Renal pelvis (tissue), 3 donors: ENCODE data around the gene ASMT. TPM values are rescaled to one million over a fixed set of nuclear protein-coding genes. Genes with fewer than 3 reads are reported as not detected.

Experiments
- polyA plus RNA-seq, 3 donors: library from polyadenylated mRNA; unstranded; fragments of 120-200 nt; gene quantifications; one replicate each; pipeline ENCODE4 v1.2.1, GENCODE V29; 2013; ENCODE audit not compliant: insufficient read length in 3 of 3

The ASMT gene
- polyA plus RNA-seq, 3 donors: 0.09 to 0.53 TPM; not detected in 1

Other genes starting within 250 kb of the ASMT start
- gene SLC25A6, start 222.9 kb upstream of the ASMT start, polyA plus RNA-seq: 100 to 1,000 TPM; 580 to 749 (median 737) TPM
- 10 to 100 TPM; 36.6 to 54.7 (median 49.3) TPM for gene ASMTL, start 162.2 kb upstream of the ASMT start, polyA plus RNA-seq
- gene P2RY8, start 77.9 kb upstream of the ASMT start, polyA plus RNA-seq: 1 to 10 TPM; 1.1 to 1.5 (median 1.2) TPM
- gene AKAP17A, start 23.5 kb upstream of the ASMT start, polyA plus RNA-seq: 10 to 100 TPM; 51.2 to 62.5 (median 56.0) TPM